Astrocyte of the hippocampus (primary cell): ENCODE data around the gene ANKDD1A.

Experiments used
- DNase-seq: peaks from one replicate; pipeline ENCODE4 v3.0.0; 2011; ENCODE audit warnings: low read depth, low spot score

The ANKDD1A gene

DNA sequence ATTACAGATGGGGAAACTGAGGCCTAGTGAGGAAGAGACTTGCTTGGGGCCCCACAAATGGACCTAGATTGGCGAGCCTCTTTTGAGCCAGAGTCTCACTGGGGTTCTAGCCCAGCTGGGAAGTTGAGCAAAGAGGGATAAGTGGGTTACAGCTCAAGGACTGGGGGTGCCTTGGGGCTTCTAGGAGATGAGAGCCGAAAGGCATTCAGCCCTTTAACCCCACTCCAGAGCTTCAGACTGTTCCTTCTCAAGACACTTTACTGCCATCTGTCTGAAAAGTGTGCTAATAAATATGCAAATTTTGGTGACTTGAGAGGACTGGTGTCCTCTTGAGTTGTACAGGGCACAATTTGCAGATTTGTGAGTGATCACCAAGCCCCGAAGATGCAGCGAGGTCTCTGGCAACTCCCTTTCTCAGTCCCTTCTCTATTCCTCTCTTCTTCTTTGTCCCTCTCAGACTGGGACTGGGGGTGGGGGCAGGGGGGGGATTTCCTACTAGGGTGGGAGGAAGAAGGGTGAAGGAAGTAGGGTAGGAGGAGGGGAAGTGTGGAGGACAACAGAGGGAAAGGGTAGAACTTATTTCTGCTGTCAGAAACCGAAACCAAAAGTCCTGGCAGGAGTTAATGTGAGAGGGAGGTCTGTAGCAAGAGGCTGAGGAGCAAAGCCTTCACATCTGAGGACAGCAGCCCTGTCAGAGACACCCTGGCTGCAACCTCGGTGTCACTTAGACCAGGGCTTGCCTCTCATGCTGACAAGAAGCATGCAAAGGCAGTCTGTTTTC lies 16.2 kb upstream of the ANKDD1A start:
- DNase-seq: no peak

- DNase-seq: no peak
Observed at GRCh38 chr15:64896371-64897069, 15.2 kb upstream of the ANKDD1A start.

DNA sequence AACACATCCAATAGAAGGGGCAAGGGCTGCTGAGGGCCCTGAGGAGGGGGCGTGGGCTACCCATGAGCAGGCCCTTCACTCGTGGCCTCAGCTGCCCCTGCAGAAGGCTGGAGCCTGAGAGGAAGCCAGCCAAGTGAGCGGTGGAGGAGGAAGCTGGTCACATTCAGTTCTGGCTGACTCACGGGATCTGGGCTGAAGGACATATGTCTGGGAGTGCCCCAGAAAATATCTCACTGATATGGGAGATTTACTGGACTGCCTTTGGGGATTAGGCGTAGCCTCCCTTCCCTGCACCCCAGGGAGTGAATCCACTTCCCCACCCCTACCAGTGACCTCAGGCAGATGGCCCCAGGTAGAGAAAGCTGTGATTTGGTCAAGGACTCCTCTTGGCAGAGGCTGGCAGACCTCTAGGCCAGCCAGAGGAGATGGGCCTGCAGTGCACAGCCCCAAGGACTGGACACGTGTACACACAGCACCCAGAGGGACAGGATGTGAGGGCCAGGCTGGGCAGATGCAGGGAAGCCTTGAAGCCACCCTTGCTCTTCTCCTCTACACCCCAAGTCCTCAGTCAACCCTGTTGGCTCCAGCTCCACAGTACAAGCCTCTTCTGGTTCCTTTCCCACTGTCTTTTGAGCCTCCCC lies 14.2 kb upstream of the ANKDD1A start:
- peak; percentile 64 for DNase-seq

DNA sequence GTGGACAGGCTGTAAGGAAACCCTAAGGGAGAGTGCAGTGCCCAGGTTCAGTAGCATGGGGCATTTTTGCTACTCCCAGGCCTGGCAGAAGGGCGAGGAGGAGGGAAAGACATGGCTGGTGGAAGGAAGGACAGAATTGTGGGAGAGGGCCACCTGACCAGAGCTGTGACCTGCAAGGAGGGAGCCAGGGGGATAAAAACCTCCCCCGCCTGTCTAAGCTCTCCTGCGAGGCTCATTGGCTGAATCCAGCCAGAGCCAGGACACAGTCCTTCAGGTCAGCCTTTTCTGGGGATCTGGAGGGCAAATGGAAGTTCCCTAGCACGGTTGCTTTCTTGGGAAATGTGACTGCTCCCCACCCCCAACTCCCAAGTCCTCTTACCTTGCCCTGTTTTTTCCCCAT lies 13.3 kb upstream of the ANKDD1A start:
- DNase-seq: no peak

DNA sequence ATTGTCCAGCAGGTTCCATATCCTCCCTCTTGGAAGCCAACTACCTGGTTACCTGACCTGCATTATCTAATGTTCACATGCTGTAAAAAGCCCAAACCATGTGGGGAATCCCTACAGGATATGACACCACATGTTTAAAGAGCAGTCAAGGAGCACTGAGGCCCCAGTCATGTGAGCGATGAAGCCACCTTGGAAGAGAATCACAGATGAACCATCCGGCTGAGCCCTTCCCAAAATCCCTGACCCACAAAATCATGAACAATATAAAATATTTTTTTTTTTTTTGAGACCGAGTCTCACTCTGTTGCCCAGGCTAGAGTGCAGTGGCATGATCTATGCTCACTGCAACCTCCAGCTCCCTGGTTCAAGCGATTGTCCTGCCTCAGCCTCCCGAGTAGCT lies 10.6 kb upstream of the ANKDD1A start:
- no peak for DNase-seq

DNA sequence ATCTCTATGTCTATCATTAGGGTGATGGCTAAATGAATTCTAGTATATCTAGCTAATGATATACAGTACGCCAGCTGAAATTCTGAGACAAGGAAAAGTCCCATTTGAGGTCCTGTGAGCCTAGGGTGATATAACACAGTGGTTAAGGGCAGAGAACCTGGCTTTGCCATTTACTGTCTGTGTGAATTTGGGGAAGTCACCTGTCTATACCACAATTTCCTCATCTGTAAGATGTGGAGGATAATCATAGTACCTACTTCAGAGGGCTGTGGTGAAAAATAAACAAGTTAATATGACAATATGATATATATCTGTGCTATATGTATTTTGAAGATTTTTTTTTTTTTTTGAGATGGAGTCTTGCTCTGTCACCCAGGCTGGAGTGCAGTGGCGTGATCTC lies 9.8 kb upstream of the ANKDD1A start:
- DNase-seq: no peak

GRCh38 chr15:64902863-64903262 lies 8.8 kb upstream of the ANKDD1A start:
- no peak for DNase-seq

- no peak for DNase-seq
Observed at GRCh38 chr15:64903326-64903950, 8.3 kb upstream of the ANKDD1A start.

- no peak for DNase-seq
Observed at GRCh38 chr15:64904189-64904588, 7.5 kb upstream of the ANKDD1A start.

DNA sequence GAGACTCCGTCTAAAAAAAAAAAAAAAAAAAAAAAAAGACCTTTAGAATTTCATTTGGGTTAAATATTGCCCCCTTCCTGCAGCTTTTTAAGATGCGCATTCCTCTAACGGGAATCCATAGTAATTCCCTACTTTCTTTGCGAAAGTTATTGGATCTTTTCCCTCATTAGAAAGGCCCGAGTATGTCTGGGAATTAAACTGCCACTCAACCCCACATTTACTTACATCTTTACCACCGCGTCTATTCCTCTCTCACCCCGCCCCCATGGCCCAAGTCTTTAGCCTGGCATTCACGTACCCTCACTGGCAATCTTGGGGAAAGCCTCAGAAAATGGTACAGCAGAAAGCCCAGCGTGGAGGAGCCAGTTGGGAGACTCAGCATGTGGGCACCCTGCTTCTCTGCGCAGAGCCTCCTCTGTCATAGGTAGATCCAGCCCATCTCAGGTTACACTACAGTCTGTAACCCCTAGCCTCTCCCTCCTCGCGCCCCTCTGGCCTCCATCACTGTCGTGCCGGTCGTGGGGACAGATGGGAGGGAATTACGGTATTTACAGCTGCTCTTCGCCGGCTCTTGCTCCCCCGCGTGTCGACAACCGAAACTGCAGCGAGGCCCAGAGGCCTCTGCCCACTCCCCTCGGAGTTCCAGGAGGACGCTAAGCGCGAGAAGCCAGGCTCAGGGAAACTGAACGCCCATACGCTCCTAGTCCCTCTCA lies 6.4 kb upstream of the ANKDD1A start:
- peak; percentile 83 for DNase-seq

DNA sequence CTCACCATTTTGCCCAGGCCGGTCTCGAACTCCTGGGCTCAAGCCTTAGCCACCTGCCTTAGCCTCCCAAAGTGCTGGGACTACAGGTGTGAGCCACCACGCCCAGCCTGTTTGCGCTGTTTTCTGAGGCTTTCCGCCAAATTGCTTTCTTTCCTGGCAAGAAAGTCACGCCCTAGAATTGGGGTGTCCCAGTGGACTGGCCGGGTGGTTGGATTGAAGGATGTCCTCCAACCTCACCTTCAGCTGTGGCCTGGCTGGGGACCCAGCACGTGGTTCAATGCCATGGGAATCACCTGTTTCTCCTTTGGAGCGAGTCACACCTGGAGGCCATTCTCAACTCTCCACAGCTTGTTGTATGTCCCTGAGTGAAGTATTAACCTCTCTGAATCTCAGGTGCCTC lies 5.8 kb upstream of the ANKDD1A start:
- no peak for DNase-seq

DNA sequence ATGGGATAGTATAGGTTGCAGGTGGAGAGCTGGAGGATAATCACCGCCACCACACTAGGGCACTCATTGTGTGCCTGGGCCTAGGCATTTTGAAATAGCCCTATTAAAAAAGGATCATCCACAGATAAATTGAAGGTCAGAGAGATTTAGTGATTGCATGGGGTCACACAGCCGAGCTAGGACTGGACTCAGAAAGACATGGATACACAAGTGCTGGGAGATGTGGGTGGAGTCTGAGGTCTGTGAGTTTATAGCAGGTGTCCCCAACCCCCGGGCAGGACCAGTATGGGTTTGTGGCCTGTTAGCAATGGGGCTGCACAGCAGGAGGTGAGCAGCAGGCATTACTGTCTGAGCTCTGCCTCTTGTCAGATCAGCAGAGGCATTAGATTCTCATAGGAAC lies 5.3 kb upstream of the ANKDD1A start:
- DNase-seq: no peak

DNA sequence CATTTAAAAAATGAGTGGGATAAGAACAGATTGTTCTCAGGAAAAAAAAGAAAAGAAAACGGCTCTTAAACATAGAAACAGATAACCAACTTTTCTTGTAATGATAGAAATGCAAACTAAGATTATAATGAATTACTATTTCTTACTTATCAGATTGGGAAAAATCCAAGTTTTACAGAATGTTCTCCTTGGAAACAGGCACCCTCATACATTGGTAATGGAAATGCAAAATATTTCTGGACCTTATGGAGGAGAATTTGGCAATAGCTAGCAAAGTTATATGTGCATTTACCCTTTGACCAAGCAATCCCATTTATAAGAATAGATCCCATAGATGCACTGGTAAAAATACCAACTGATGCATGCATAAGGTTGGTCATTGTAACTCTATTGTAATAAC lies 3.7 kb upstream of the ANKDD1A start:
- no peak for DNase-seq

- no peak for DNase-seq
Observed at GRCh38 chr15:64909546-64909945, 2.2 kb upstream of the ANKDD1A start.

DNA sequence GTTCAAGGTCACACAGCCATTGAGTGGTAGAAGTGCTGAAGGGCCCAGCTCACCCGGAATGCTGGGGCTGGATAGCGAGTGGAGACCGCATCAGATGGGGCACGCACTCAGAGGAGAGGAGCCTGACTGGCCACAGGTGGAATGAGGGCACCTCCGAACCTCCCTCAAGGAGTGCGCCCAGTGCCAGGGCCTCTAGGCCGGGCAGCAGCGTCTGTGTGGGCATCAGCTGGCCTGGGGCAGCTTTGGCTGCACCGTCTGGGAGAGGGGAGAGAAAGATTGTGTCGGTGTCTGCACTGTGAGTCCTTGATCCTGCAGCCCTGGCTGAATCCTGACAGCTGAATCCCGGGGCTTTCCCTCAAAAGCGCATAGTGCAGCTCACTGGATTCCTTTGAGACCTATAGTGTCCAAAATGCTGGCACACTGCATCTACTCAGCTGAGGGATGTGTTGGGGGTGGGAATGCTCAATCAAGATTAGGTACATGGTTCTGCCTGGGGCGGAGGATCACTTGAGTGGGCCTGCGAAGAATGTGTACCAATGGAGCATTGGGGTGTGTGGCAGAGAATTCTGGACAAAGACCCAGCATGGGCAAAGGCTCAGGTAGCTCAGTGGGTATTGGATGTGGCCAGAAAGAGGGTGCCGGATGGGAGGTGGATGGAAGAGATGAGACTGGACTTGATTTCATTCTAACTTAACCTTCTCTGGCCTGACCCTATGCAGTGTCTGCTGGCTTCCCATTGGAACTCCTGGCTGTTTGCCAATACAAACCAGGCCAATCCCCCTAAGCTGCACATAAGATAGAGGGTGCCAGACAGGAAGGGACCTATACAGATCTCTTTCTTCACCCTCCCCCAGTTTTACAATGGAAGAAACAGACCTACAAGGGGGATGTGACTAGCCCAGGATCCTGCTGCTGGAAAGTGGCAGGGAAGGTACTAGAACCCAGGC lies 950 bp downstream of the ANKDD1A start:
- no peak for DNase-seq

GRCh38 chr15:64915518-64916227 lies 4.0 kb downstream of the ANKDD1A start:
- no peak for DNase-seq

DNA sequence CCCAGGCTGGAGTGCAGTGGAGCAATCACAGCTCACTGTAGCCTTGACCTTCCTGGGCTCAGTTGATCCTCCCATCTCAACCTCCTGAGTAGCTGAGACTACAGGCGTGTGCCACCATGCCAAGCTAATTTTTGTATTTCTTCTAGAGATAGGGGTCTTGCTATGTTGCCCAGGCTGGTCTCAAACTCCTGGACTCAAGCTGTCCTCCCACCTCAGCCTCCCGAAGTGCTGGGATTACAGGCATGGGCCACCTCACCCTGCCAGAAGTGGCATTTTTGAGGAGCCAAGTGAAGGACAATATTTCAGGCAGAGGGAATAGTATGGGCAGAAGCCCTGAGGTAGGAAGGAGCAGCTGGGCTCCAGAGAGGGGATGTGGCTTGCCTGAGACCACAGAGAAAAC lies 4.7 kb downstream of the ANKDD1A start:
- DNase-seq: no peak

- no peak for DNase-seq
Observed at GRCh38 chr15:64917211-64917610, 5.5 kb downstream of the ANKDD1A start.

DNA sequence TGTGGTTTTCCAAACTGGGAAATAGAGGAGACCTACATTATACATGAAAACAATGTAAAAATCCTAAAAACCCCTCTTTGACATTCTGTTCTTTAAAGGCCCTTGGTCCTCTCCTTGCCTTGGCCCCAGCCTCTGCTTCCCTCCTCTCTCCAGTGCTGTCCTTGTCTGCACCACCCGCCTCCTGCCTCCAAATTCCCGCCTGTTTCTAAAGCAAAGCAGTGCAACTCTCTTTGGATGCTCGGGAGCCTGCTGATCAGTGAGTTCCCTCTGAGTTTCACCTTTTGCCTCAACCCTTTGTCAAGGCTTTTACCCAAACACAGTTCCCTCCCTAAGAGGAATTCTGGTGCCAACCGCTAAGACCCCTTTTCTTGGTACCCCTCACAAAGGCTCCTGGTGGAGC lies 8.0 kb downstream of the ANKDD1A start:
- DNase-seq: no peak

DNA sequence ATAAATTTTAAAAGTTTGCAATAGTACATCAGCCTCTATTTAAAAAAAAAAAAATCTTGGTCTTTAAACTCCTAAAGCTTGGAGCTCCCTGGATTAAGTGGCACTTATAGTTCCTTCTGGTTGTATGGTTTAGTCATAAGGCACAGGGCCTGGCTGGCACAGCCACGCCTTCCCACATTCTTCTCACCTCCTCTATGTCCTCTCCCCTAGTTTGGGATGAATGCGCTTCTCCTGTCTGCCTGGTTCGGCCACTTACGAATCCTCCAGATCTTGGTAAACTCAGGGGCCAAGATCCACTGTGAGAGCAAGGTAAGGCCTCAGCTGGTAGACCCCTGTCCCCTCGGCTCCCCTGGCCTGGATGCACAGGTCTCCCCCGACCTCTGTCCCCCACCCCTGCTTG lies 10.0 kb downstream of the ANKDD1A start:
- DNase-seq: no peak
